Gastroesophageal sphincter (tissue), 4 donors: ENCODE results near the gene MT1G. TPM values are rescaled to one million over a fixed set of nuclear protein-coding genes. Genes with fewer than 3 reads are reported as not detected.

ENCODE experiments used
- ATAC-seq: fragments of 150-250 bp; one replicate; pipeline ENCODE4 v1.9.1; 2016; ENCODE audit warnings: mild to moderate bottlenecking, moderate library complexity
- H3K27ac ChIP-seq, 4 donors: fragments of 200-600 bp; sonication (generic) in 3 of 4; 1 replicate in 3 of 4; 2 replicates in 1 of 4; pipeline ENCODE4 v1.5.1; 2016 to 2019
- H3K27me3 ChIP-seq: fragments of 200-600 bp; sonication (generic); one replicate; pipeline ENCODE4 v1.5.1; 2019
- H3K36me3 ChIP-seq, 2 donors: fragments of 200-600 bp; sonication (generic); one replicate each; pipeline ENCODE4 v1.5.1; 2019; ENCODE audit warnings: control low read depth in 1 of 2
- H3K4me1 ChIP-seq, 3 donors: fragments of 200-600 bp; sonication (generic); 1 replicate in 2 of 3; 2 replicates in 1 of 3; pipeline ENCODE4 v1.5.1; 2016 to 2019; ENCODE audit warnings: control low read depth in 2 of 3
- H3K4me3 ChIP-seq, 2 donors: fragments of 200-600 bp; sonication (generic); one replicate each; pipeline ENCODE4 v1.5.1; 2019; ENCODE audit warnings: mild to moderate bottlenecking in 1 of 2, moderate library complexity in 1 of 2
- H3K9me3 ChIP-seq, 3 donors: fragments of 200-600 bp; sonication (generic); one replicate each; pipeline ENCODE4 v1.5.1; 2017 to 2019; ENCODE audit warnings: control low read depth in 2 of 3
- EP300 ChIP-seq: sonication (generic); formaldehyde crosslinking; IDR thresholded peaks from one replicate; pipeline ENCODE4 v1.6.1; 2017; ENCODE audit warnings: antibody characterized with exemption, mild to moderate bottlenecking
- POLR2A ChIP-seq, 2 donors: fragments of 450-650 bp; IDR thresholded peaks; one replicate each; pipeline ENCODE4 v1.6.1; 2017; ENCODE audit warnings: antibody characterized with exemption in 2 of 2, mild to moderate bottlenecking in 2 of 2, moderate library complexity in 1 of 2
- POLR2AphosphoS5 ChIP-seq: sonication (generic); formaldehyde crosslinking; IDR thresholded peaks from one replicate; pipeline ENCODE4 v1.6.1; 2017; ENCODE audit warnings: antibody characterized with exemption
- WGBS, 2 donors: methylation state at CpG; one replicate each; pipeline ENCODE4 v1.1.5; 2018; ENCODE audit warnings: low coverage in 1 of 2; 5-methylcytosine and 5-hydroxymethylcytosine counted together
- total RNA-seq, 4 donors: library from RNA; depleted of rRNA; stranded (reverse); fragments of >200 nt; gene quantifications; one replicate each; pipeline ENCODE4 v1.1.0, GENCODE V29; 2016
- TF ChIP-seq, protein P1 (sequence below), 4 experiments: fragments of 200-600 bp in 2 of 4; fragments of 450-650 bp in 2 of 4; sonication (generic) in 1 of 4; IDR thresholded peaks; one replicate each; pipeline ENCODE4 v1.5.1; 2017 to 2019; ENCODE audit warnings: antibody characterized with exemption in 4 of 4, mild to moderate bottlenecking in 2 of 4, moderate library complexity in 2 of 4

MT1G gene
- total RNA-seq, 4 donors from 2014 or later, result 16.0 to 40.0 (median 21.6) TPM; not detected in 1

DNA sequence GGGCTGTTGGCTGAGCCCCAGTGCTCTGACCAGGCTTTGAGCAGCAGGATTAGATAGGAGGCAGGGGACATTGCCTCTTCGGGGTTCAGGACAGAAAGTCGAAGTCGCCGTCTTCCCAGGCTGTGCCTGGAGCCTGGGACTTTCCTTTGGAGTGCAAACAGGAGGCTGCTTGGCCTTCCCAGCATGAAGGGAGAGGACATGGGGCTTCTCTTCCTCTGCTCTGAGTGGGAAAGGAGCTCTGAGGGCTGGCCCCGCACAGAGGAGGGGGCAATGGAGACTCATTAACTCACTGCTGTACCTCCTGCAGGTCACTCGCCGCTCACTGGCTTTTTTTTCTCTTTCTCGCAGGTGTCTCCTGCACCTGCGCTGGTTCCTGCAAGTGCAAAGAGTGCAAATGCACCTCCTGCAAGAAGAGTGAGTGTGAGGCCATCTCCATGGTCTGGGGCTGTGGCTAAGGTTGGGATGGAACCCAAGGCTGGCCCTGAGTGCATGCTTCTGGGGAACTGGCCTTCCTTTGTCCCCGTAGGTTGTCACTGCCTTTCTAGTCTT lies 9.5 kb downstream of the MT1G start:
- 8 to 80% methylated on average over 1 to 2 of the region's 10 CpGs for WGBS, 2 donors
- TF ChIP-seq POLR2AphosphoS5 (no peak), EP300 (no peak), POLR2A (IDR thresholded peaks at IDR 0.05) (no peak)
- TF ChIP-seq, protein P1, sequence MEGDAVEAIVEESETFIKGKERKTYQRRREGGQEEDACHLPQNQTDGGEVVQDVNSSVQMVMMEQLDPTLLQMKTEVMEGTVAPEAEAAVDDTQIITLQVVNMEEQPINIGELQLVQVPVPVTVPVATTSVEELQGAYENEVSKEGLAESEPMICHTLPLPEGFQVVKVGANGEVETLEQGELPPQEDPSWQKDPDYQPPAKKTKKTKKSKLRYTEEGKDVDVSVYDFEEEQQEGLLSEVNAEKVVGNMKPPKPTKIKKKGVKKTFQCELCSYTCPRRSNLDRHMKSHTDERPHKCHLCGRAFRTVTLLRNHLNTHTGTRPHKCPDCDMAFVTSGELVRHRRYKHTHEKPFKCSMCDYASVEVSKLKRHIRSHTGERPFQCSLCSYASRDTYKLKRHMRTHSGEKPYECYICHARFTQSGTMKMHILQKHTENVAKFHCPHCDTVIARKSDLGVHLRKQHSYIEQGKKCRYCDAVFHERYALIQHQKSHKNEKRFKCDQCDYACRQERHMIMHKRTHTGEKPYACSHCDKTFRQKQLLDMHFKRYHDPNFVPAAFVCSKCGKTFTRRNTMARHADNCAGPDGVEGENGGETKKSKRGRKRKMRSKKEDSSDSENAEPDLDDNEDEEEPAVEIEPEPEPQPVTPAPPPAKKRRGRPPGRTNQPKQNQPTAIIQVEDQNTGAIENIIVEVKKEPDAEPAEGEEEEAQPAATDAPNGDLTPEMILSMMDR (IDR thresholded peaks at IDR 0.05), result no peak
- Histone ChIP-seq H3K4me3 (peak overlapping the region in 1 of 2 donors; percentile 55), H3K27me3 (peaks cover 64% of the 10 kb centered on the region), H3K9me3 (no peaks in the 10 kb centered on the region), H3K36me3 (no peaks in the 10 kb centered on the region), H3K4me1 (peaks cover 0 to 28% (median 8%) of the 10 kb centered on the region in 3 donors), H3K27ac (peak overlapping the region in 1 of 4 donors; percentile 68)
- no peak for ATAC-seq

DNA sequence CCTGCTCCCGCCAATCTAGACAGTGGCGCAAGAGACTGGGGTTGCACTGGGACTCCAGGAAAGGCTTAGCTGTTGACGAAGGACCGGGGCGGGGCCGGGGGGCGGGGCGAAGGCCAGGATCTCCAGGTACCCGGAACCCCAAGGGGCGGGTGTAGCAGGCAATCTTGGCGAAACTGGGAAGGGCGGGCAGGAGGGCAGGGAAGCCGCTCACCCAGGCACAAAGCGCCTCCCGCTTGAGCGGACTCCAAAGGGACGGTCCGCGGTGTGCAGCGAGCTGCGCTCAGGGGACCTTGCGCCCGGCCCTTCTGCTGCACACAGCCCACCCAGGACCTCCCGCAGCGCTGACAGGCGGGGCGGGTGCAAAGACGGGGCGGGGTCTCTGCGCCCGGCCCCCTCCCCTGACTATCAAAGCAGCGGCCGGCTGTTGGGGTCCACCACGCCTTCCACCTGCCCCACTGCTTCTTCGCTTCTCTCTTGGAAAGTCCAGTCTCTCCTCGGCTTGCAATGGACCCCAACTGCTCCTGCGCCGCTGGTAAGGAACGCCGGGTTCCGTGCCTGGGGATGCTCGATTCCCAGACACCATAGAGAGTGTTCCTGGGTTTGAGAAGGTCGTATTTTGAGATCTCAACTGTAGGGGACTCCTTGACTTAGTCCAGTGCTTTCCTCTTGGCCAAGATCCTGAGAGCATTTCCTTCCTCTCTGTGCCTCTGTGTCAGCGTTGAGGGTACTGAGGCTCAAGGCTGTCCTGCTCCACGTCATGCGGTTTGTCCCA lies 10.1 kb downstream of the MT1G start, which contains the start of gene MT1F:
Gene MT1F (plus strand): TSS at position 405 of the 772 bp plus-strand sequence. CDS start 100 bp downstream, at position 505.
- peak within 1 kb of the TSS in 3 of 4 donors; percentile 38 to 68 (median 47) for H3K27ac ChIP-seq
- TF ChIP-seq POLR2AphosphoS5 (no peak), EP300 (no peak), POLR2A (IDR thresholded peaks at IDR 0.05) (no peak)
- TF ChIP-seq, protein P1 (IDR thresholded peaks at IDR 0.05), result no peak
- no peaks in the 10 kb centered on the region for H3K36me3 ChIP-seq
- peak within 1 kb of the TSS; percentile 24 to 55 for H3K4me3 ChIP-seq
- peak; percentile 77 for ATAC-seq
- 0% methylated on average over 1 of the region's 46 CpGs; no CpG with 5 or more reads in 1 of the 2 donors for WGBS, 2 donors
- H3K27me3 ChIP-seq, result peaks cover 57% of the 10 kb centered on the region
- no peaks in the 10 kb centered on the region for H3K9me3 ChIP-seq
- H3K4me1 ChIP-seq, result peaks cover 0 to 22% (median 4%) of the 10 kb centered on the region in 3 donors

DNA sequence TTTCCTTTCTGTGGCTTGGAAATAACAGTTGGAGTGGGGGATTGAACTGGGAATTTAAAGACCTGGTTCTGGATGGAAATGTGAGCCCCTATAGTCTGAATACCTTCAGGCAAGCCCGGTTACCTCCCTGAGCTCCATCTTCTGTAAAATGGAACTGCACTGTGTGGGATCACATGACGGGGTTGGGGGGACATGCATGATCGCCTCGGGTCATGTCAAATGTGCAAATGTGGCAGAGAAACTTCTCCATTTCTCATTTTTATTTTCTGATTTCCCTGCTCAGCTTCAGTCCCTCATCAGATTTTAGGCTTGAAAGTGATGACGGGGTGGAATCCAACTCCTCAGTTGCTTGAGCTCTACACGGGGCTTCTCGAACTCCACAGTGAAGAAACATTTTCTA lies 14.6 kb downstream of the MT1G start:
- no peak for ATAC-seq
- Histone ChIP-seq H3K4me3 (no peak overlapping the region), H3K36me3 (no peaks in the 10 kb centered on the region), H3K4me1 (peaks cover 0 to 11% (median 3%) of the 10 kb centered on the region in 3 donors), H3K27ac (no peak overlapping the region), H3K27me3 (peaks cover 32% of the 10 kb centered on the region), H3K9me3 (no peaks in the 10 kb centered on the region)
- TF ChIP-seq POLR2AphosphoS5 (no peak), EP300 (no peak), POLR2A (IDR thresholded peaks at IDR 0.05) (no peak)
- TF ChIP-seq, protein P1 (IDR thresholded peaks at IDR 0.05), result no peak
- 72 to 76% methylated on average over 6 to 7 of the region's 7 CpGs for WGBS, 2 donors

DNA sequence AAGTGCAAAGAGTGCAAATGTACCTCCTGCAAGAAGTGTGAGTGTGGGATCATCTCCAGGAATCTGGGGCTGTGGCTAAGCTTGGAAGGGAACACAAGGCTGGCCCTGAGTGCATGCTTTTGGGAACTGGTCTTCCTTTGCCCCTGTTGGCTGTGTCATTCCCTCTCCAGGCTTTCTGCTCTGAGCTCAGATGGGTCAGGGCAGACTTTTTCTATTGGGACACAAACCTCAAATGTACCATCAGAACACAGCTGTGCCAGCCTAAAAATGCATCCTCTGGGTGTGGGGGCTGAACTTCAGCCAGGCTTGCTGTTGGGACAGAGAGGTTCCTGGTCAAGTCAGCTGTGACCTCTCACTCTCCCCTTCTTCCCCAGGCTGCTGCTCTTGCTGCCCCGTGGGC lies 15.3 kb downstream of the MT1G start:
- no peak for ATAC-seq
- H3K27me3 ChIP-seq, result peaks cover 32% of the 10 kb centered on the region
- no peak overlapping the region for H3K4me3 ChIP-seq
- no peaks in the 10 kb centered on the region for H3K9me3 ChIP-seq
- peaks cover 0 to 5% (median 0%) of the 10 kb centered on the region in 3 donors for H3K4me1 ChIP-seq
- no peak overlapping the region for H3K27ac ChIP-seq
- 43 to 67% methylated on average over 1 of the region's 1 CpG for WGBS, 2 donors
- TF ChIP-seq POLR2A (IDR thresholded peaks at IDR 0.05) (no peak), POLR2AphosphoS5 (no peak), EP300 (no peak)
- TF ChIP-seq, protein P1 (IDR thresholded peaks at IDR 0.05), result no peak
- no peaks in the 10 kb centered on the region for H3K36me3 ChIP-seq
